GM19023 (cell line): Measurements from ENCODE around the gene RIC1.
"Not testable (repeated sequence)": the region's sequence is repeated elsewhere in the genome, so short reads cannot be mapped to it uniquely, and the experiment has no call there.

Source experiments
- ATAC-seq: cut with Tn5 transposase; IDR thresholded peaks from one replicate; pipeline ENCODE4 v1.9.1; 2021; ENCODE audit warnings: mild to moderate bottlenecking, moderate library complexity; ENCODE audit not compliant: unreplicated experiment

RIC1 gene

DNA sequence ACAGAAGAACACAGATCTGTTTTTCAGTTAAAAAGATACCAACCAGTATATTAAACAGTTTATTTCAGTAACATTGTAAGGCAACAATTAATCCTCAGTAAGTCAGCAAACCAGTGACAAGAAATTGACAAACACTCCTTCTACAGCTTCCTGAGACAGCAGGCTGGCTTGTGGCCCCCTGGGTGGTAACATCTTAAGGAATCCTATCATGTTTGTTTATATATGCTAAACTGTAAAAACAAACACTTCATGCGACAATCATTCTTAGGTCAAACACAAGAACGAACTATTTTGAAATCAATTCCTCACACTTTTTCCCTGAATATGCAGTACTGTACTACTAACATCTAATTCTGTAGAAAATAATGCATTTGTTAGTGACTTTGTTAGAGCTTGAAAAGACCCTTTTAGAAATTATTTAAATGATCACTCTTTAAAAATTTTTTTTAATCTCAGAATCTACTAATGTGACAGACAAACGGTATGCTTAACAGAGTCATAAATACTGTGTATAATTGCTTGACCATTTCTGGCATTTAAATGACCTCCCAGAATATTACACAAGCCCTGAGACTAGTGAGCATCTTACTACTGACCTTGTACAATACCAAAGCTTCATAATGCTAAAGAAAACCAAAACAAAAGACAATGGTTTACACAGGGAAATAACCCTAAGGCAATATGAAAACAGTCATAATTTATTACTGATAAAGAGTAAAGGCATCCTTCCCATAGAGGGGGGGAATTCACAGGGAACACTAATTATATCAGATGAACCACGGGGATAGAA is 155.8 kb downstream of the RIC1 start:
- ATAC-seq = no peak

DNA sequence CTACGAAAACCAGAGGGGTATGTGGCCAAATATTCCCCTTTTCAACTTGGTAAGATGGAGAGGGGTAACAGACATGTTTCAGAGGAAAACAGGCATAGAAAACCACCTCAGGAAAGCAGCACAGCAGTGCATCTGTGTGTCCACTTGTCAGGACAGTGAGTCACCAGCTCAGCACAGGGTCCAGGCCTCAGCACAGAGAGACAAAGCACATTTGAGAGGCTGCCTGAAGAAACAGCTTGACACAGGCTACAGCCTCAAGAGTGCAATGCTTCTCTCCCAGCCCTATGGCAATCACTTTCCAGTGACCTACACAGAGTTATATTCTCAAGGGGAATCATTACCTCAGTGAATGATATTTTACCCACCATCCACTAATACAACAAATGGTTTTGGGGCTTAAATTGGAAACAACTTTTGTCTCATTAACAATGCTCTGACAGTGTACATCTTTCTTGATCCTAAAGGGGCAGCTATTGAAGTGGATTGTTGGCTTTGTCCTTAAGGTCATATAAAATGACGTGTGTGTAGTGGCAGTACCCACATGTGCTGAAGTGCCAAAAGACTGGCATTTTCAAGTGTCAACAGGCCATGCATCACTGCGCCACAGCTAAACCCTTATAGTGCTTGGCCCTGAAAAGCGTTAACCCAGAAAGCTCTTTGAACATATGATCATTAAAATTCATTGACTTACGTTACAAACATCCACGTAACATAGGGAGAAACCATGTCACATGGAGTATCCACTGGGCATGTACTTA is 157.6 kb downstream of the RIC1 start:
- no peak for ATAC-seq

DNA sequence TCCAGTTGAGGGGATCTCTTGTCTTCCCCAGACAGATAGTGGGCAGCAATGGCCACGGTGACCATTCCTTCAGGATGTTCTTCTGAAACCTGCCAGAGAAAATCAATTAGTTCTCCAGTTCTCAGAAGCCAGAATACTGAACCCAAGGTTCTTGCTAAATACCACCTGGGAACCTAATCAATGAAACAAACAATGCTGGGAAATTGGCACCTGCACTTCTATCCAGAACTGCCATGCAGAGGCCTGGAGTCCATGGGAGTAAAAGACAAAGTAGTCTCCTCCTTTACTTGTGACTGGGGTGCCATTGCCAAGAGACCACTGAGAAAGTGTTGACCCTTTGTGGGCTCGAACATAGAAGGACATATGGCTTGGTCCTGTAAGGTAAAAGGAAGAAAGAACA is 158.3 kb downstream of the RIC1 start:
- ATAC-seq = no peak

DNA sequence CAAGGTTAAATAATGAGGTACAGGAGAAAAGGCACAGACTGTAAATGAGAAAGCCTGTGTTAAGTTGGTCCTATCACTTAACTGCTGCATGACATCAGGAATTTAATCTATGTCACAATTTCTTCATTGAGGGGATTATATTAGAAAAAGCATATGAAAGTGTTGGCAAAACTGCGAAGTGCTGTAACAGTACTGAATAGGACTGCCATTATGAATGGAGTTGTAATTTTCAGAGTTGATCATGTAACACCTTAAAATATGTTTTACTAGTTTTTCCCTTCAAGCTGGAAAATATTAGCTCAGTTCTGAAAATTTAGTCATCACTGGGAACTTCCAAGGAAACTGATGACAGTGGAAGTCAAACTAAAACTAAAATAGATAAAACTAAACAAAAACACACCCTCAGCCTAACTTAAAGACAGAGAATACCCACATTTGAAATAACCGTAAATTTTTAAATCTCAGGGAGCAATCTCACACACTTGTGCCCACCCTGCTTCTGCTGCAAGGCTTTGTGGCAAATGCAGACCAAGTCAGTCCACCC is 158.9 kb downstream of the RIC1 start:
- ATAC-seq = no peak

DNA sequence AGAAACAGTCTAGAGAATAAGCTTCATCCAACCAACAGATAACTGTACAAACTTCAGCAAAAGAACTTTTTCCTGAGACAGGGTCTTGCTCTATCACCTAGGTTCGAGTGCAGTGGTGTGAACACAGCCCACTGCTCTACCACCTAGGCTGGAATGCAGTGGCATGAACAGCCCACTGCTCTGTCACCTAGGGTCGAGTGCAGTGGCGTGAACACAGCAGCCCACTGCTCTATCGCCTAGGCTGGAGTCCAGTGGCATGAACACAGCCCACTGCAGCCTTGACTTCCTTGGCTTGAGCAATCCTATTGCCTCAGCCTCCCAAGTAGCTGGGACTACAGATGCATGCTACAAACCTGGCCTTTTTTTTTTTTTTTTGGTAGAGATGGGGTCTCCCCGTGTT is 160.6 kb downstream of the RIC1 start:
- no peak for ATAC-seq

DNA sequence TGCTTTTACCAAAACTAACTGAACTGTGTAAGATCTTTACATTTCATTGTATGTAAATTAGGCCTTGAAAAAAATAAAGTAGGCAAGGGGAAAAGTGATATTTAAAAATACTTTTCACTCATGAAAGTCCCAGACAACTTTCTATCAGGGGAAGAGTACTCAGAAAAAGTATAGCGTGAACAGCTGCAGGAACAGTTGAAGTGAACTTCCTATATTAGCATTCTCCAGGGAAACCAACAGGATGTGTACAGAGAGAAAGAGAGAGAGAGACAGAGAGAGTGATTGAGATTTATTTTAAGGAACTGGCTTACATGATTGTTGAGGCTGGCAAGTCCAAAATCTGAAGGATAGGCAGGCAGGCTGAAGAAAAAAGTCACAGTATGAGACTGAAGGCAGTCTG is 162.0 kb downstream of the RIC1 start:
- ATAC-seq = no peak

DNA sequence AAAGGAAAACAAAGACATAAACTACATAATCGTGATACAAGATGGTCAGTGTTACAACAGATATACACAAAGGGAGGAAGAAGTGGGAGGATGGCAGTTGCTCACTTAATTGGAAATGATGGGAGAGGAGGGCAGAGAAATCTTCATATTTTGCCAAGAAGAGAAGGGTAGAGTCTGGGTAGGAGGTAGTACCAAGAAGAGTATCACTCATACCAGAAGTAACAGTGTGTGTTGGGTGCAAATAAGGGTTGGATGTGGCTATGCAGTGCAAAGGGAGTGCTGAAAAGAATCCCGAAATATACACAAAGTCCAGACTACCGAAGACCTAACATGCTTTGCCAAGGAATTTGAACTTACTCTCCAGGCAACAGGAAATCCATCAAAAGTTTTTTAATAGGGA is 163.0 kb downstream of the RIC1 start:
- no peak for ATAC-seq

DNA sequence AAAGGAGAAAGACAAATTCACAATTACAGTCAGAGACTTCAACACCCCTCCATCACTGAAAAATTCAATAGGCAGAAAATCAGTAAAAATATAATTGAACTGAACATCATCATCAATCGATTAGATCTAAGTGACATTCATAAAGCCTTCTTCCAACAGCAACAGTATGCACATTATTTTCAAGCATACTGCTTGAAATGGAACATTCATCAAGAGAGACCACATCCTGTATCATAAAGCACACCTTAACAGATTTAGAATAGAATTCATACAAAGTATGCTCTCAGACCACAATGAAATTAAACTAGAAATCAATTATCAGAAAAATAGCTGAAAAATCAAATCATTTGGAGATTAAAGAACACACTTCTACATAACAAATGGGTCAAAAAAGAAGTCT is 164.9 kb downstream of the RIC1 start:
- ATAC-seq = no peak

DNA sequence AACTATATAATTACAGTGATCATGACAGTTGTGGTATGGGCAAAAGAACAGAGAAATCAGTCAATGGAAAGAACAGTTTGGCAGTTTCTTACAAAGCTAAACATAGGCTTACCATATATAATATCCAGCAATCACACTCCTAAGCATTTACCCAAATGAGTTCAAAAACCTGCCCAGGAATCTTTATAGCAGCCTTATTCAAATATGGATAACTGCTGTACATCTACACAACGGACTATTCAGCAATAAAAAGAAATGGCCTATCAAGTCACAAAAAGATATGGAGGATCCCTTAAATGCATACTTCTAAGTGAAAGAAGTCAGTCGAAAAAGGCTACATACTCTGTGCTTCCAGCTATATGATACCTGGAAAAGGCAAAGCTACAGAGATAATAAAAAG is 167.4 kb downstream of the RIC1 start:
- ATAC-seq = no peak

DNA sequence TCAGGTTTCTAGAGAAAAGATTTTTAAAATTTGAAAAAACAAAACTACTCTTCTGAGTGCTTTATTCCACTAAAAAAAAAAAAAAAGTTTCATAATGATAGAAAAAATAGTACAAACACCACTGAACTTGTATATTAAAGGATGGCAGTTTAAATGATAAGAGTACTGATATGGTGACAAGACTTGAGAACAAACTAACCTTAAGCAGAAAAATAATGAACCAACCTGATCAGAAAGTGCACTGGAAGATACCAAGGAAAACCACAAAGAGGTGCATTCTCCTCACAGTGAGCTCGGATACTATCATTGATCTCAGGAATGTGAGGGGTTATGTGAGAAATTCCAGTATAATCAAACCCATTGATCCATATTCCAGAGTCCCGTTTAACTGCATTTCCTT is 169.7 kb downstream of the RIC1 start:
- ATAC-seq = no peak

DNA sequence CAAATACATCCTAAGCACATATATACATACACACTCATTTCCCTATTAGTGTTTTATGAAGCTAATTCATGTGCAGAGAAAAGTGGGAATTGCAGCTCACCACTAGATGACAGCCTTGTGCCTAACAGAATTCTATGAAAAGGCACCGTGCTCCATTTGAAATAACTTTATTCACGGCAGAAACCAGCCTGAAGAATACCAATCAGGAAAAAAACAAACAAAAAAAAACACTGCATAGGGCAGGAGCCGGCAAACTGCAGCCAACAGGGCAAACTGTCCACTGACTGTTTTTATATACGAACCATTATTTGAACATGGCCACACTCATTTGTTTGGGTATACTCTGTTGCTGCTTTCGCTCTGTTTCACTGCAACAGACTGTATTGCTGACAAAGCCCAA is 170.4 kb downstream of the RIC1 start:
- ATAC-seq = no peak

DNA sequence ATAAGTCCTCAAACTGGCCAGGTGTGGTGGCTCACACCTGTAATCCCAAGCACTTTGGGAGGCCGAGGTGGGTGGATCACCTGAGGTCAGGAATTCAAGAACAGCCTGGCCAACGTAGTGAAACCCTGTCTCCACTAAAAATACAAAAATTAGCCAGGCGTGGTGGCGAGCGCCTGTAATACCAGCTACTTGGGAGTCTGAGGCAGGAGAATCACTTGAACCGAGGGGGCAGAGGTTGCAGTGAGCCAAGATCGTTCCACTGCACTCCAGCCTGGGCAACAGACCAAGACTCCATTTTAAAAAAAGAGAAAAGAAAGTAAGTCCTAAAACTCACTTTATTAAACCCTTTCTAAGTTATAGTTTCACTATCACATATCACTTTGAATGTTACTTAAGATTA is 171.5 kb downstream of the RIC1 start:
- ATAC-seq = not testable (repeated sequence)

DNA sequence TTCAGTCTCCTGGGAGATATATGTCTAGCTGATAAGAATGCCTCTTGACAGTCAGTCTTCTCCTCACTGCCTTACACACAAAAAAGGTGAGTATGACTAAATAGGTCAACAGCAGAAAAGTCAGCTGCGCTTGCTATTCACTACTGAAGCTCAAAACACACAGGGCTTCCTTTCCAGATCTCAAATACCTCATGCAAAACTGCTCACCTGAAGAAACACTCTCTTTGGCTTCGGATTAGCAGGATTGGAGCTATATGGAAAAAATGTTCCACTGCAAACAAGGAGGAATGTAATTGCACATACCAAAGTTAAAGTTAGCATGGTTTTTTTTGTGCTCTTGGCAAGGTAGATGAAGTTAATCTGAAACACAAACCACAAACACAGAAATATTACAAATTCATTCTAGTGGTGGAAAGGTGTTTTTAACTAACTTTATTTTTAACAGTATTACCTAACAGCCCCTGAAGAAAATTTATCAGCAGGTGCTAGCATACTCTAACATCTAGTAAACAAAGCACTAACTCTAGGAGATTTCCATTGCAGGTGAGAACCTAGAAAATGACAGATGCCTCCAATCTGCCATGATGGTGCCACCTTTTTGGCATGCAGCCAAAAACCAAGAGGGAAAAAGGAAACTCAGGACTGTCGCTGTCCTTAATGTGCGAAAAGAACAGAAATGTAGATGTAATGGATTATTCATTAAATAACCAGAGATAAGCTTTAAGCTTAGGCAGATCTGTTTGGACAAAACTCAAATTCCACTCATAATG is 172.2 kb downstream of the RIC1 start:
- ATAC-seq = no peak

DNA sequence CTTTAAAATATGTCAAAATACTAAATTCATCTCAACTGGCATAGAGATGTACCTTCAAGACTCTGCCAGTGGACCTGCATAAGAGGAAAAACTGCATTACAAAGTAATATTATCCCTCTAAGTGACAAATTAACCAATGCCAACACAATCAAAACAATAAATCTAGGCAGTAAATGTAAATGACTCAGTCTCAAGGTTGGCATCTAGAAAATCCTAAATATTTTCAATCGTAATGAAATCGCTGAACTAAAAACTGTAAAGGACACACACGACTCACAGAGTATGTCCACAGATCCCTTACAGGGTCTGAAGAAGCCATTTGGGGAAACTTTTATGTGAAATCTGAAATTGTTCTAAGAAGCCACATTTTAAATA is 172.8 kb downstream of the RIC1 start:
- no peak for ATAC-seq

DNA sequence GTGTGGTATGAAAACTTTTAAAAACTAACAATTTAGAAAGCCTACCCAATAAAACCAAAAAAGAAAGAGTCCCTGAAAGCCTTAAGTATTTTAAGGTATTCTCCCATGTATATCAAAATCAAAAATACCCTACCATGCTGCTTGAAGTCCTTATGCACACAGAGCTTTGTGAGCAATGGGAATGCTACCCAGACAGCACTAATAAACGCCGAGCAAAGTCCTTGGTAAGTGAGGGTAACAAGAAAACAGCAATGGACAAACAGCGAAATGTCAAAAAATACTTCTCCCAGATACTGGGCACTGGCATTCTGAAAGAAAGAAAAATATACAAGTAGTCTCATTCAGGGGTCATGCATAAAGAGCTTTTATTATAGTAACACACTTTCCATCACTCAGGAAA is 176.6 kb downstream of the RIC1 start:
- no peak for ATAC-seq

DNA sequence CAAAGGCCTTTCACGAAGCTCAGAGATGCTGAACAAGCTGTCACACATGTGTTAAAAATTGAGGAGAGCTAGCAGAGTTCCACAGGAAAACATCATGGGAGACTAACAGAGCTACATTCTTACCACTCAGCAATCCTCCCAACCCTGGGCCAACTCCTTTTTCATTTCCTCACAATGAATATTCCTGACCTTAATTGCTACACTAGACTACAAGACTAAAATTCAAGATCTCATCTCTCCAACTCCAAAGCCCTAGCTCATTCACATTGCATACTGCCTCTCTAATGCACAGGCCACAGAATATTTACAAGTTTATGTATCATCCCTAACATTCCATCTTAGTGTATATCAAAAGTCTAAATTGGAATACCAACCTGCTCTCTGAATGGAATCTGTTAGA is 182.8 kb downstream of the RIC1 start:
- ATAC-seq = no peak

DNA sequence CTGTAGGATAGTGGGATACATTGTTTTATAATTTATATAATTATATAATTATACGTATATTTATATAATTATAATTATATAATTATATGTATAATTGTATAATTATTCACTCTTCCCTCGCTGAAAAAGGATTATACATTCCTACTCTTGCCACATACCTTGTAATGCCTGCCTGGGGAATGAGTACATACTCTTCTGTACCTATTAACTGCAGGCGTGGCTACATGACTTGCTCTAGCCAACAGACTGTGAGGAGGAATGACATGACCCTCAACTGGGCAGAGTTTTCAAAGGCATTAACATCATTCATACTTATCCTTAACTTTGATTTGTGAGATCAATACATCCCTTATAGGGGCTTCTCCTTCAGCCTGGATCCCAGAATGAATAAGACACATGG is 184.9 kb downstream of the RIC1 start:
- no peak for ATAC-seq

DNA sequence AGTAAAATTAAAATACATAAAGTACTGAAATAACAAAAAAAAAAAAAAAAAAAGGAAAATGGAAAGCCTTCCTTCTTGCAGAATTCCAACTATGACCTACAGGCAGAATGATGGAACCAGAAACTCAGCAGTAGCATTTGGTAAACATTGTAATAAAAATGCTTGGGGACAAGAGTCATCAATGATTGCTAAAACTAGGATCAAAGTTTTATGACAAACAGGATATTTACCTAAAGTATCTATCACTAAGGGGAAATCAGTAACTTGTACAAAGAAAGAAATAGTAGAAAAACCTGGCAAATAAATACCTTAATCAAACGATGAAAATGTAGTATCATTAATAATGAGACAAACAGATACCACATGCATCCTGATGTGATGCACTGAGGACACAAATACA is 186.6 kb downstream of the RIC1 start:
- ATAC-seq = no peak

DNA sequence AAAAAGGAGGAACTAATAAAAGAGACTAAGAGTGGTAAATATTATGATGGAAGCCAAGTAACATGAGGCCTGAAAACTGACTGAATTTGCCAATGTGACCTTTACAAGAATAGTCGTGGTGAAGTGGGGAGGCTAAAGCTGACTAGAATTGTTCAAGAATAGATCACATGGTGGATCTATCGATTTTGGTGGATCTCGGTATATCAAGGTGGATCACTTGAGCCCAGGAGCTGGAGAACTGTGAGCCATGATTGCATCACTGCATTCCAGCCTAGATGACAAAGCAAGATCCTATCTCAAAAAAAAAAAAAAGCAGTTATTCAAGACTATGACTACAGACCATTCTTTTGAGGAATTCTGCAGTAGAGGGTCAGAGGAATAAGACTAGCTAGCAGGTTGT is 189.0 kb downstream of the RIC1 start:
- ATAC-seq = no peak

DNA sequence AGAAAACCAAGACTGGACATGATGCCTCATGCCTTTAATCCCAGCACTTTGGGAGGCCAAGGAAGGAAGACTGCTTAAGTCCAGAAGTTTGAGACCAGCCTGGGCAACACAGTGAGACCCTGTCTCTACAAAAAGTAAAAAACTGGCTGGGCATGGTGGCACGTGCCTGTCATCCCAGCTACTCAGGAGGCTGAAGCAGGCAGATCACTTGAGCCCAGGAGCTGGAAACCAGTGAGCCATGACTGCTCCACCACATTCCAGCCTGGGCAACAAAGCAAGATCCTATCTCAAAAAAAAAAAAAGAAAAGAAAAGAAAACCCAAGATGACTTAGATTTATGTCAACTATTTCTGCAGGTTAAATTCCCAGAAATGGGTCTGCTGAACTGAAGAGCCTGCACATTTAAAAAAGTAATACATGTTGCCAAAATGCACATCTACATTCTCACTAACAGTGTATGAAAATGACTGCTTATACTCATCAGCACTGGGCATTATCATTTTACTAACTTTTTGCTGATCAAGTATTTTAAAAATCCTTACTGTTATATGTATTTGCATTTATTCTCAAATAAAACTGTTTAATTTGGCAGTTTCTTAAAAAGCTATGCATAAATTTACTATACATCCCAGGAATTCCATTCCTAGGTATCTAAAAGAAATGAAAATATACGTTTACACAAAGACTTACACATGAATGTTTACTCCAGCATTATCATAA is 189.7 kb downstream of the RIC1 start:
- no peak for ATAC-seq

DNA sequence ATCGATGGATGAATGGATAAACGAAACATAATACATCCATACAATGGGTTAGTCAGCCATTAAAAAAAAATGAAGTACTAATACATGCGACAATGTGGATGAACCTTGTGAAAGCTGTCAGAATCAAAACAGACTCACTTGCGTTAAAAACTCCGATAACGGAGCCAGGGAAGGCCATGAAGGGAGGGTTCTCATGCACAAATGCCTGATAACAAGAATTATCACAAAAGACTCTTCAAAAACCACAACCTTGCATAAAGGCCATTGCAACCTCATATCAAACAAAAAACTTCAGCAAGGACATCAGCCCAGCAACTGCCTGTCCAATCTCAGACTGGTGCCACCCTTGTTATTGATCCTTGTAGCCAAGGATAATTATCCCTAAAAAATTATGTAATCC is 190.3 kb downstream of the RIC1 start:
- ATAC-seq = no peak
